GM23338 (cell line): ENCODE results near the gene YWHAH. TPM values are rescaled to one million over a fixed set of nuclear protein-coding genes. Genes with fewer than 3 reads are reported as not detected.

Source experiments
- ATAC-seq: fragments of 200-7000 bp; cut with Tn5 transposase; 3 replicates; pipeline ENCODE4 v1.9.1; 2020
- DNase-seq: peaks from one replicate; pipeline ENCODE4 v3.0.0-alpha.2; 2015; ENCODE audit warnings: low spot score
- H2AFZ ChIP-seq: fragments of 200-600 bp; sonication (generic); 2 replicates; pipeline ENCODE4 v1.8.0; 2016; ENCODE audit warnings: antibody characterized with exemption, mild to moderate bottlenecking, moderate library complexity
- H3F3A ChIP-seq: fragments of 200-600 bp; sonication (generic); replicated peaks from 2 replicates; pipeline ENCODE4 v1.8.0; 2017; ENCODE audit warnings: antibody characterized with exemption, mixed run types, low read depth
- H3K27ac ChIP-seq: fragments of 200-600 bp; sonication (generic); 2 replicates; pipeline ENCODE4 v1.6.1; 2016; ENCODE audit warnings: low read depth
- H3K27me3 ChIP-seq: fragments of 200-600 bp; sonication (generic); 2 replicates; pipeline ENCODE4 v1.8.0; 2016; ENCODE audit warnings: mild to moderate bottlenecking, mixed run types, moderate library complexity; ENCODE audit not compliant: insufficient read depth
- H3K36me3 ChIP-seq: fragments of 200-600 bp; sonication (generic); 2 replicates; pipeline ENCODE4 v1.8.0; 2016; ENCODE audit warnings: mild to moderate bottlenecking; ENCODE audit not compliant: insufficient read depth
- H3K4me1 ChIP-seq: fragments of 200-600 bp; sonication (generic); 2 replicates; pipeline ENCODE4 v1.8.0; 2016; ENCODE audit warnings: mild to moderate bottlenecking, moderate library complexity; ENCODE audit not compliant: insufficient read depth
- H3K4me2 ChIP-seq: fragments of 200-600 bp; sonication (generic); 2 replicates; pipeline ENCODE4 v1.7.1; 2017; ENCODE audit warnings: mixed run types
- H3K4me3 ChIP-seq: fragments of 200-600 bp; sonication (generic); 2 replicates; pipeline ENCODE4 v1.6.1; 2016; ENCODE audit warnings: mixed run types
- H3K79me2 ChIP-seq: fragments of 200-600 bp; sonication (generic); replicated peaks from 2 replicates; pipeline ENCODE4 v1.8.0; 2017; ENCODE audit warnings: mild to moderate bottlenecking; ENCODE audit not compliant: insufficient read depth
- H3K9me2 ChIP-seq: fragments of 200-600 bp; sonication (generic); 2 replicates; pipeline ENCODE4 v1.8.0; 2017; ENCODE audit not compliant: insufficient read depth
- H4K20me1 ChIP-seq: fragments of 200-600 bp; sonication (generic); replicated peaks from 2 replicates; pipeline ENCODE4 v1.8.0; 2017; ENCODE audit warnings: mild to moderate bottlenecking; ENCODE audit not compliant: insufficient read depth
- H3K27ac Mint-ChIP-seq: 2 replicates; pipeline ENCODE4 v1.8.0; 2020; ENCODE audit warnings: inconsistent platforms, mild to moderate bottlenecking, moderate library complexity, mixed read lengths
- H3K27me3 Mint-ChIP-seq: 3 replicates; pipeline ENCODE4 v1.8.0; 2022; ENCODE audit warnings: low read depth, mild to moderate bottlenecking, moderate library complexity, mixed read lengths, inconsistent platforms; ENCODE audit not compliant: insufficient read depth, poor library complexity
- H3K36me3 Mint-ChIP-seq: 3 replicates; pipeline ENCODE4 v1.8.0; 2021; ENCODE audit warnings: low read depth, mild to moderate bottlenecking, inconsistent platforms, moderate library complexity, mixed read lengths
- H3K4me1 Mint-ChIP-seq: 3 replicates; pipeline ENCODE4 v1.8.0; 2020; ENCODE audit warnings: mild to moderate bottlenecking, inconsistent platforms, mixed read lengths
- H3K4me3 Mint-ChIP-seq: 3 replicates; pipeline ENCODE4 v1.8.0; 2021; ENCODE audit warnings: moderate library complexity, mild to moderate bottlenecking, inconsistent platforms, mixed read lengths
- H3K9me3 Mint-ChIP-seq: 3 replicates; pipeline ENCODE4 v1.8.0; 2020; ENCODE audit warnings: moderate library complexity, mild to moderate bottlenecking, inconsistent platforms, mixed read lengths
- CREB1 ChIP-seq: fragments of 250-450 bp; sonication (Bioruptor Pico); IDR thresholded peaks from 2 replicates; pipeline ENCODE4 v1.5.0; 2020; ENCODE audit warnings: low read depth, mild to moderate bottlenecking, moderate library complexity
- CTCF ChIP-seq, 2 experiments: fragments of 200-600 bp in 1 of 2; sonication (generic) in 1 of 2; conservative IDR thresholded peaks; 2 replicates each; pipeline versions ENCODE4 v1.5.1 to v1.6.1; 2016 to 2017; ENCODE audit warnings: antibody characterized with exemption in 2 of 2, low read depth in 2 of 2, mild to moderate bottlenecking in 2 of 2, moderate library complexity in 1 of 2
- ETS1 ChIP-seq: IDR thresholded peaks from 2 replicates; pipeline ENCODE4 v1.6.1; 2016; ENCODE audit warnings: antibody characterized with exemption
- POLR2AphosphoS5 ChIP-seq: IDR thresholded peaks from 2 replicates; pipeline ENCODE4 v1.6.1; 2016; ENCODE audit warnings: antibody characterized with exemption, low read depth
- REST ChIP-seq: IDR thresholded peaks from one replicate; pipeline ENCODE4 v1.6.1; 2018; ENCODE audit warnings: antibody characterized with exemption; ENCODE audit not compliant: unreplicated experiment
- STAT1 ChIP-seq: IDR thresholded peaks from one replicate; pipeline ENCODE4 v1.6.1; 2016; ENCODE audit warnings: antibody characterized with exemption; ENCODE audit not compliant: unreplicated experiment
- ZNF114 ChIP-seq: fragments of 250-450 bp; sonication (Bioruptor Pico); IDR thresholded peaks from 2 replicates; pipeline ENCODE4 v1.5.0; 2020; ENCODE audit warnings: mild to moderate bottlenecking, moderate library complexity
- ZNF462 ChIP-seq: fragments of 250-450 bp; sonication (Bioruptor Pico); IDR thresholded peaks from 2 replicates; pipeline ENCODE4 v1.5.0; 2020; ENCODE audit warnings: mild to moderate bottlenecking, moderate library complexity
- polyA plus RNA-seq: library from polyadenylated mRNA; unstranded; fragments of >200 nt; fragmentation: Nextera tagmentation; extraction: Ambion mirVana; gene quantifications from 2 replicates; pipeline ENCODE4 v1.2.1, GENCODE V29; 2016
- total RNA-seq: library from RNA; depleted of rRNA; stranded (reverse); fragments of >200 nt; shearing (Covaris generic); gene quantifications from 2 replicates; pipeline ENCODE4 v1.2.3, GENCODE V29; 2014

YWHAH gene
- total and polyA plus RNA-seq, 2 experiments from 2014 or later = 277 to 283 TPM

- Histone ChIP-seq H3K4me2 (no peak overlapping the region), H3F3A (no peaks in the 10 kb centered on the region; the same call in 1 of the 2 replicates), H3K79me2 (no peaks in the 10 kb centered on the region), H3K36me3 (no peaks in the 10 kb centered on the region), H3K4me1 (peaks cover 17% of the 10 kb centered on the region), H3K4me3 (no peak overlapping the region), H2AFZ (no peak overlapping the region), H3K27ac (no peak overlapping the region), H3K9me2 (no peaks in the 10 kb centered on the region), H4K20me1 (no peaks in the 10 kb centered on the region), H3K27me3 (no peaks in the 10 kb centered on the region)
- Mint-ChIP-seq H3K4me1 (peaks cover 31% of the 10 kb centered on the region), H3K36me3 (no peaks in the 10 kb centered on the region; the same call in 2 of the 3 replicates), H3K4me3 (no peak overlapping the region), H3K27ac (no peak overlapping the region), H3K9me3 (no peaks in the 10 kb centered on the region), H3K27me3 (no peaks in the 10 kb centered on the region)
- TF ChIP-seq CREB1 (CRISPR knock-in tag) (no peak), ZNF114 (CRISPR knock-in tag) (no peak), POLR2AphosphoS5 (no peak), STAT1 (no peak), ETS1 (no peak), REST (no peak)
- ATAC-seq = no peak
- peak; percentile 48 for DNase-seq
Observed at GRCh38 chr22:31898926-31899325, 45.4 kb upstream of the YWHAH start.

- Histone ChIP-seq H3K79me2 (no peaks in the 10 kb centered on the region), H3K9me2 (no peaks in the 10 kb centered on the region), H3K4me2 (no peak overlapping the region), H3K36me3 (no peaks in the 10 kb centered on the region), H2AFZ (no peak overlapping the region), H3K27me3 (no peaks in the 10 kb centered on the region), H4K20me1 (no peaks in the 10 kb centered on the region), H3F3A (no peaks in the 10 kb centered on the region; the same call in 1 of the 2 replicates), H3K4me3 (no peak overlapping the region), H3K27ac (no peak overlapping the region), H3K4me1 (peaks cover 17% of the 10 kb centered on the region)
- Mint-ChIP-seq H3K4me3 (no peak overlapping the region), H3K4me1 (peaks cover 31% of the 10 kb centered on the region), H3K27me3 (no peaks in the 10 kb centered on the region), H3K27ac (no peak overlapping the region; the same call in 1 of the 2 replicates), H3K9me3 (no peaks in the 10 kb centered on the region), H3K36me3 (peaks cover 3% of the 10 kb centered on the region; the same call in 1 of the 3 replicates)
- DNase-seq (no peak), ATAC-seq (peak; percentile 63)
- TF ChIP-seq ETS1 = no peak
- TF ChIP-seq CTCF (conservative IDR thresholded peaks at IDR 0.05; ENCODE audit: low read depth in 2 of 2) = no peak
- TF ChIP-seq ZNF462 = no peak
Observed at GRCh38 chr22:31899669-31900068, 44.7 kb upstream of the YWHAH start.
